WTC11 (cell line): ENCODE measurements around the gene ITCH. TPM values are rescaled to one million over a fixed set of nuclear protein-coding genes. Genes with fewer than 3 reads are reported as not detected.
"Not testable (repeated sequence)": the region's sequence is repeated elsewhere in the genome, so short reads cannot be mapped to it uniquely, and the experiment has no call there.

ENCODE experiments used
- ATAC-seq: fragments of 200-7000 bp; cut with Tn5 transposase; 2 replicates; pipeline ENCODE4 v1.10.0; 2021; ENCODE audit warnings: mild to moderate bottlenecking, moderate library complexity
- CTCF ChIA-PET: fragments of 300-600 bp; sonication (Branson Sonifier 250); formaldehyde crosslinking; loops from one replicate; lab custom pipeline; 2021; ENCODE audit warnings: antibody characterized with exemption; lab: Charles Lee
- POLR2A ChIA-PET: fragments of 350-600 bp; sonication (Branson Sonifier 250); formaldehyde crosslinking; loops from one replicate; lab custom pipeline; 2021; ENCODE audit warnings: antibody characterized with exemption; lab: Charles Lee
- DNase-seq: peaks from one replicate; pipeline ENCODE4 v3.0.0; 2021; ENCODE audit warnings: low spot score
- H3K27ac Mint-ChIP-seq: 2 replicates; pipeline ENCODE4 v1.8.0; 2021; ENCODE audit warnings: mixed read lengths
- H3K27me3 Mint-ChIP-seq: 2 replicates; pipeline ENCODE4 v1.8.0; 2021; ENCODE audit warnings: low read depth, mild to moderate bottlenecking, moderate library complexity, mixed read lengths
- H3K36me3 Mint-ChIP-seq: 2 replicates; pipeline ENCODE4 v1.8.0; 2021; ENCODE audit warnings: mixed read lengths
- H3K4me1 Mint-ChIP-seq: 2 replicates; pipeline ENCODE4 v1.8.0; 2022; ENCODE audit warnings: mixed read lengths
- H3K4me3 Mint-ChIP-seq: 2 replicates; pipeline ENCODE4 v1.8.0; 2021; ENCODE audit warnings: mild to moderate bottlenecking, moderate library complexity, mixed read lengths
- H3K9me3 Mint-ChIP-seq: 2 replicates; pipeline ENCODE4 v1.8.0; 2021; ENCODE audit warnings: mixed read lengths
- ATF3 ChIP-seq: sonication (generic); formaldehyde crosslinking; conservative IDR thresholded peaks from 2 replicates; pipeline ENCODE4 v1.8.1; 2022; ENCODE audit warnings: mild to moderate bottlenecking, missing genetic modification reagents
- CBFB ChIP-seq: sonication (generic); formaldehyde crosslinking; IDR thresholded peaks from 2 replicates; pipeline ENCODE4 v1.8.1; 2022; ENCODE audit warnings: mild to moderate bottlenecking, low read depth, missing genetic modification reagents
- GABPB1 ChIP-seq: sonication (generic); formaldehyde crosslinking; IDR thresholded peaks from 2 replicates; pipeline ENCODE4 v1.8.1; 2023; ENCODE audit warnings: mild to moderate bottlenecking, missing genetic modification reagents
- GRHL2 ChIP-seq: fragments of 250-450 bp; sonication (Bioruptor Pico); IDR thresholded peaks from 2 replicates; pipeline ENCODE4 v1.8.0; 2022; ENCODE audit warnings: mild to moderate bottlenecking, moderate library complexity; ENCODE audit not compliant: insufficient replicate concordance, severe bottlenecking
- JAZF1 ChIP-seq: fragments of 250-450 bp; sonication (Bioruptor Pico); IDR thresholded peaks from 2 replicates; pipeline ENCODE4 v1.9.0; 2021; ENCODE audit warnings: moderate library complexity, mild to moderate bottlenecking, inconsistent platforms
- KAT7 ChIP-seq: sonication (generic); formaldehyde crosslinking; IDR thresholded peaks from 2 replicates; pipeline ENCODE4 v1.8.1; 2023; ENCODE audit warnings: missing genetic modification reagents, mild to moderate bottlenecking, borderline replicate concordance
- NFE2L1 ChIP-seq: sonication (generic); formaldehyde crosslinking; IDR thresholded peaks from 2 replicates; pipeline ENCODE4 v1.8.1; 2023; ENCODE audit warnings: missing genetic modification reagents
- NFYB ChIP-seq: sonication (generic); formaldehyde crosslinking; conservative IDR thresholded peaks from 2 replicates; pipeline ENCODE4 v1.8.0; 2022; ENCODE audit warnings: low read depth, missing genetic modification reagents
- NR2C2 ChIP-seq: sonication (generic); formaldehyde crosslinking; IDR thresholded peaks from 2 replicates; pipeline ENCODE4 v1.8.0; 2022; ENCODE audit warnings: mild to moderate bottlenecking, missing genetic modification reagents
- NR3C1 ChIP-seq: sonication (generic); formaldehyde crosslinking; conservative IDR thresholded peaks from 2 replicates; pipeline ENCODE4 v1.8.1; 2023; ENCODE audit warnings: low read depth, mild to moderate bottlenecking, missing genetic modification reagents
- RORB ChIP-seq: fragments of 250-450 bp; sonication (Bioruptor Pico); IDR thresholded peaks from 2 replicates; pipeline ENCODE4 v1.9.0; 2021; ENCODE audit warnings: mild to moderate bottlenecking
- SMAD3 ChIP-seq: sonication (generic); formaldehyde crosslinking; IDR thresholded peaks from 2 replicates; pipeline ENCODE4 v1.8.0; 2022; ENCODE audit warnings: missing genetic modification reagents, mild to moderate bottlenecking, borderline replicate concordance
- TP53 ChIP-seq: sonication (generic); formaldehyde crosslinking; IDR thresholded peaks from 2 replicates; pipeline ENCODE4 v1.8.1; 2023; ENCODE audit warnings: mild to moderate bottlenecking, missing genetic modification reagents
- ZNF121 ChIP-seq: sonication (generic); formaldehyde crosslinking; IDR thresholded peaks from 2 replicates; pipeline ENCODE4 v1.8.0; 2023; ENCODE audit warnings: missing genetic modification reagents
- ZNF138 ChIP-seq: sonication (generic); formaldehyde crosslinking; conservative IDR thresholded peaks from 2 replicates; pipeline ENCODE4 v1.8.1; 2022; ENCODE audit warnings: mild to moderate bottlenecking, moderate library complexity, missing genetic modification reagents
- total RNA-seq: library from RNA; stranded (reverse); gene quantifications from 3 replicates; pipeline ENCODE4 v1.2.3, GENCODE V29; 2021
- TF ChIP-seq, protein P1 (sequence below): sonication (generic); formaldehyde crosslinking; IDR thresholded peaks from 2 replicates; pipeline ENCODE4 v1.8.0; 2022; ENCODE audit warnings: mild to moderate bottlenecking, missing genetic modification reagents
- TF ChIP-seq, protein P2 (sequence below): sonication (generic); formaldehyde crosslinking; IDR thresholded peaks from 2 replicates; pipeline ENCODE4 v1.8.1; 2023; ENCODE audit warnings: mild to moderate bottlenecking, moderate library complexity, missing genetic modification reagents
- TF ChIP-seq, protein P3 (sequence below): fragments of 250-450 bp; sonication (Bioruptor Pico); IDR thresholded peaks from 2 replicates; pipeline ENCODE4 v1.9.0; 2021; ENCODE audit warnings: moderate library complexity, mild to moderate bottlenecking, inconsistent platforms, borderline replicate concordance
- TF ChIP-seq, protein P4 (sequence below): fragments of 250-450 bp; sonication (Bioruptor Pico); IDR thresholded peaks from 2 replicates; pipeline ENCODE4 v1.9.0; 2021; ENCODE audit warnings: mild to moderate bottlenecking, borderline replicate concordance
- TF ChIP-seq, protein P5 (sequence below): sonication (generic); formaldehyde crosslinking; IDR thresholded peaks from 2 replicates; pipeline ENCODE4 v1.8.0; 2022; ENCODE audit warnings: mild to moderate bottlenecking, missing genetic modification reagents

ITCH gene
- total RNA-seq, 1 experiment from 2014 or later, result 35.8 TPM

GRCh38 chr20:34495916-34496315, 132.8 kb downstream of the ITCH start:
- Mint-ChIP-seq H3K27me3 (no peaks in the 10 kb centered on the region), H3K9me3 (peaks cover 8% of the 10 kb centered on the region), H3K4me3 (no peak overlapping the region), H3K4me1 (no peaks in the 10 kb centered on the region), H3K27ac (no peak overlapping the region), H3K36me3 (peaks cover 53% of the 10 kb centered on the region)
- POLR2A ChIA-PET, result interaction anchor here (0.6 kb wide), 1 partner anchor 158 kb away, joined by 3 read pairs; no protein-coding TSS in a partner anchor
- DNase-seq (no peak), ATAC-seq (no peak)
- TF ChIP-seq, protein P1, sequence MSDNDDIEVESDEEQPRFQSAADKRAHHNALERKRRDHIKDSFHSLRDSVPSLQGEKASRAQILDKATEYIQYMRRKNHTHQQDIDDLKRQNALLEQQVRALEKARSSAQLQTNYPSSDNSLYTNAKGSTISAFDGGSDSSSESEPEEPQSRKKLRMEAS (CRISPR knock-in tag), result no peak
- TF ChIP-seq NFE2L1 (CRISPR knock-in tag), result no peak
- TF ChIP-seq RORB (CRISPR knock-in tag), result no peak
- no peak for TF ChIP-seq ZNF121
- no peak for TF ChIP-seq CBFB (CRISPR knock-in tag)
- TF ChIP-seq NFYB (CRISPR knock-in tag), result no peak
- TF ChIP-seq, protein P2, sequence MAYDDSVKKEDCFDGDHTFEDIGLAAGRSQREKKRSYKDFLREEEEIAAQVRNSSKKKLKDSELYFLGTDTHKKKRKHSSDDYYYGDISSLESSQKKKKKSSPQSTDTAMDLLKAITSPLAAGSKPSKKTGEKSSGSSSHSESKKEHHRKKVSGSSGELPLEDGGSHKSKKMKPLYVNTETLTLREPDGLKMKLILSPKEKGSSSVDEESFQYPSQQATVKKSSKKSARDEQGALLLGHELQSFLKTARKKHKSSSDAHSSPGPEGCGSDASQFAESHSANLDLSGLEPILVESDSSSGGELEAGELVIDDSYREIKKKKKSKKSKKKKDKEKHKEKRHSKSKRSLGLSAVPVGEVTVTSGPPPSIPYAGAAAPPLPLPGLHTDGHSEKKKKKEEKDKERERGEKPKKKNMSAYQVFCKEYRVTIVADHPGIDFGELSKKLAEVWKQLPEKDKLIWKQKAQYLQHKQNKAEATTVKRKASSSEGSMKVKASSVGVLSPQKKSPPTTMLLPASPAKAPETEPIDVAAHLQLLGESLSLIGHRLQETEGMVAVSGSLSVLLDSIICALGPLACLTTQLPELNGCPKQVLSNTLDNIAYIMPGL (CRISPR knock-in tag), result no peak
- TF ChIP-seq ATF3, result no peak
- TF ChIP-seq, protein P3, sequence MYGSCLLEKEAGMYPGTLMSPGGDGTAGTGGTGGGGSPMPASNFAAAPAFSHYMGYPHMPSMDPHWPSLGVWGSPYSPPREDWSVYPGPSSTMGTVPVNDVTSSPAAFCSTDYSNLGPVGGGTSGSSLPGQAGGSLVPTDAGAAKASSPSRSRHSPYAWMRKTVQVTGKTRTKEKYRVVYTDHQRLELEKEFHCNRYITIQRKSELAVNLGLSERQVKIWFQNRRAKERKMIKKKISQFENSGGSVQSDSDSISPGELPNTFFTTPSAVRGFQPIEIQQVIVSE, result no peak
- no peak for TF ChIP-seq ZNF138 (CRISPR knock-in tag)
- TF ChIP-seq JAZF1 (CRISPR knock-in tag), result no peak
- no peak for TF ChIP-seq TP53 (CRISPR knock-in tag)
- no peak for TF ChIP-seq NR3C1
- TF ChIP-seq NR2C2 (CRISPR knock-in tag), result no peak
- no peak for TF ChIP-seq GABPB1
- no peak for TF ChIP-seq GRHL2 (CRISPR knock-in tag)
- TF ChIP-seq, protein P4, sequence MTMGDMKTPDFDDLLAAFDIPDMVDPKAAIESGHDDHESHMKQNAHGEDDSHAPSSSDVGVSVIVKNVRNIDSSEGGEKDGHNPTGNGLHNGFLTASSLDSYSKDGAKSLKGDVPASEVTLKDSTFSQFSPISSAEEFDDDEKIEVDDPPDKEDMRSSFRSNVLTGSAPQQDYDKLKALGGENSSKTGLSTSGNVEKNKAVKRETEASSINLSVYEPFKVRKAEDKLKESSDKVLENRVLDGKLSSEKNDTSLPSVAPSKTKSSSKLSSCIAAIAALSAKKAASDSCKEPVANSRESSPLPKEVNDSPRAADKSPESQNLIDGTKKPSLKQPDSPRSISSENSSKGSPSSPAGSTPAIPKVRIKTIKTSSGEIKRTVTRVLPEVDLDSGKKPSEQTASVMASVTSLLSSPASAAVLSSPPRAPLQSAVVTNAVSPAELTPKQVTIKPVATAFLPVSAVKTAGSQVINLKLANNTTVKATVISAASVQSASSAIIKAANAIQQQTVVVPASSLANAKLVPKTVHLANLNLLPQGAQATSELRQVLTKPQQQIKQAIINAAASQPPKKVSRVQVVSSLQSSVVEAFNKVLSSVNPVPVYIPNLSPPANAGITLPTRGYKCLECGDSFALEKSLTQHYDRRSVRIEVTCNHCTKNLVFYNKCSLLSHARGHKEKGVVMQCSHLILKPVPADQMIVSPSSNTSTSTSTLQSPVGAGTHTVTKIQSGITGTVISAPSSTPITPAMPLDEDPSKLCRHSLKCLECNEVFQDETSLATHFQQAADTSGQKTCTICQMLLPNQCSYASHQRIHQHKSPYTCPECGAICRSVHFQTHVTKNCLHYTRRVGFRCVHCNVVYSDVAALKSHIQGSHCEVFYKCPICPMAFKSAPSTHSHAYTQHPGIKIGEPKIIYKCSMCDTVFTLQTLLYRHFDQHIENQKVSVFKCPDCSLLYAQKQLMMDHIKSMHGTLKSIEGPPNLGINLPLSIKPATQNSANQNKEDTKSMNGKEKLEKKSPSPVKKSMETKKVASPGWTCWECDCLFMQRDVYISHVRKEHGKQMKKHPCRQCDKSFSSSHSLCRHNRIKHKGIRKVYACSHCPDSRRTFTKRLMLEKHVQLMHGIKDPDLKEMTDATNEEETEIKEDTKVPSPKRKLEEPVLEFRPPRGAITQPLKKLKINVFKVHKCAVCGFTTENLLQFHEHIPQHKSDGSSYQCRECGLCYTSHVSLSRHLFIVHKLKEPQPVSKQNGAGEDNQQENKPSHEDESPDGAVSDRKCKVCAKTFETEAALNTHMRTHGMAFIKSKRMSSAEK (CRISPR knock-in tag), result no peak
- TF ChIP-seq, protein P5, sequence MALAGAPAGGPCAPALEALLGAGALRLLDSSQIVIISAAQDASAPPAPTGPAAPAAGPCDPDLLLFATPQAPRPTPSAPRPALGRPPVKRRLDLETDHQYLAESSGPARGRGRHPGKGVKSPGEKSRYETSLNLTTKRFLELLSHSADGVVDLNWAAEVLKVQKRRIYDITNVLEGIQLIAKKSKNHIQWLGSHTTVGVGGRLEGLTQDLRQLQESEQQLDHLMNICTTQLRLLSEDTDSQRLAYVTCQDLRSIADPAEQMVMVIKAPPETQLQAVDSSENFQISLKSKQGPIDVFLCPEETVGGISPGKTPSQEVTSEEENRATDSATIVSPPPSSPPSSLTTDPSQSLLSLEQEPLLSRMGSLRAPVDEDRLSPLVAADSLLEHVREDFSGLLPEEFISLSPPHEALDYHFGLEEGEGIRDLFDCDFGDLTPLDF, result no peak
- no peak for TF ChIP-seq KAT7
- TF ChIP-seq SMAD3 (CRISPR knock-in tag), result no peak
- CTCF ChIA-PET, result interaction anchor here (1.1 kb wide), 1 partner anchor 183 kb away, joined by 3 read pairs; no protein-coding TSS in a partner anchor

DNA sequence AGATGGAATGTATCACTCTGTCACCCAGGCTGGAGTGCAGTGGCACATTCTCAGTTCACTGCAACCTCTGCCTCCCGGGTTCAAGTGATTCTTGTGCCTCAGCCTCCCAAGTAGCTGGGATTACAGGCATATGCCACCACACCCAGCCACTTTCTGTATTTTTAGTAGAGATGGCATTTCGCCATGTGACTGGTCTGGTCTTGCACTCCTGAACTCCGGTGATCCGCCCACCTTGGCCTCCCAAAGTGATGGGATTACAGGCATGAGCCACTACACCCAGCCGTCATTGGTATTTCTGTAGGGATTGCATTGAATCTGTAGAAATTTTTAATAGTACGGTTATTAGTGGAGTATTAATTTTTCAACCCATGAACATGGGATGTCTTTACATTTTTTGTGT, 134.5 kb downstream of the ITCH start:
- POLR2A ChIA-PET, H3K4me3 Mint-ChIP-seq, CTCF ChIA-PET: not testable (repeated sequence)

More for the DNA sequence above, 134.5 kb downstream of the ITCH start:
- not testable (repeated sequence) for H3K9me3 Mint-ChIP-seq, H3K27ac Mint-ChIP-seq, H3K4me1 Mint-ChIP-seq, DNase-seq, ATAC-seq, H3K27me3 Mint-ChIP-seq
- H3K36me3 Mint-ChIP-seq, result peaks cover 47% of the 10 kb centered on the region
